Neutrophil (primary cell): ENCODE measurements around the gene SMIM27.
"Not testable (repeated sequence)": the region's sequence is repeated elsewhere in the genome, so short reads cannot be mapped to it uniquely, and the experiment has no call there.

Source experiments
- H3K27ac ChIP-seq: fragments of 200-600 bp; sonication (generic); 2 replicates; pipeline ENCODE4 v1.5.1; 2016; ENCODE audit warnings: mild to moderate bottlenecking, moderate library complexity
- H3K27me3 ChIP-seq: fragments of 200-600 bp; sonication (generic); 2 replicates; pipeline ENCODE4 v1.6.0; 2016; ENCODE audit warnings: mild to moderate bottlenecking
- H3K36me3 ChIP-seq: fragments of 200-600 bp; sonication (generic); 2 replicates; pipeline ENCODE4 v1.5.1; 2017
- H3K4me1 ChIP-seq, 2 experiments: fragments of 200-600 bp in 1 of 2; sonication (generic) in 1 of 2; 1 replicate in 1 of 2; 2 replicates in 1 of 2; pipeline versions ENCODE4 v1.5.1 to v1.6.1; 2013 to 2016; ENCODE audit warnings: low read depth in 1 of 2, low read length in 1 of 2, mild to moderate bottlenecking in 1 of 2, moderate library complexity in 1 of 2; ENCODE audit not compliant: control insufficient read depth in 1 of 2, insufficient read depth in 1 of 2
- H3K4me3 ChIP-seq, 2 experiments: fragments of 200-600 bp in 1 of 2; sonication (generic) in 1 of 2; 1 replicate in 1 of 2; 2 replicates in 1 of 2; pipeline ENCODE4 v1.5.1; 2013 to 2016; ENCODE audit warnings: low read depth in 1 of 2, low read length in 1 of 2, mild to moderate bottlenecking in 1 of 2, moderate library complexity in 1 of 2
- H3K9me3 ChIP-seq: fragments of 200-600 bp; sonication (generic); 2 replicates; pipeline ENCODE4 v1.5.1; 2016
- CTCF ChIP-seq: fragments of 200-600 bp; sonication (generic); IDR thresholded peaks from 2 replicates; pipeline ENCODE4 v1.5.1; 2016; ENCODE audit warnings: antibody characterized with exemption

Gene SMIM27

DNA sequence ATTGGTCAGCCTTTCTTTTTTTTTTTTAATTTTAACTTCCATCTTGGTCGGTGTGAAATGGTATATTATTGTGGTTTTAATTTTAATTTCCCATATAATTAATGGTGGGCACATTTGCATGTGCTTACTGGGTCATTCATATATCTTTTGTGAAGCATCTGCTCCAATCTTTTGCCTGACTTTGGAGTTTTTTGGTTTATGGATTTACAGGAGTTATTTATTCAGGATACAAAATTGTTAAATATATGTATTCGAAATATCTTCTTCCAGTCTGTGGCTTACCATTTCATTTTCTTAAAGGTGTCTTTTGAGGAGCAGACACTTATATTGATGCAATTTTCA is 25.4 kb upstream of the SMIM27 start:
- H3K27ac ChIP-seq, result peak overlapping the region; percentile 89
- H3K9me3 ChIP-seq, result no peaks in the 10 kb centered on the region
- H3K4me1 ChIP-seq, result peaks cover 22 to 25% of the 10 kb centered on the region in 2 experiments
- H3K27me3 ChIP-seq, result no peaks in the 10 kb centered on the region
- TF ChIP-seq CTCF, result no peak
- H3K4me3 ChIP-seq, result peak overlapping the region; percentile 80 to 81
- no peaks in the 10 kb centered on the region for H3K36me3 ChIP-seq

- H3K36me3 ChIP-seq, result peaks cover 6% of the 10 kb centered on the region
- no peak overlapping the region for H3K4me3 ChIP-seq
- H3K27ac ChIP-seq, result no peak overlapping the region
- no peaks in the 10 kb centered on the region for H3K4me1 ChIP-seq
- H3K27me3 ChIP-seq, result no peaks in the 10 kb centered on the region
- H3K9me3 ChIP-seq, result no peaks in the 10 kb centered on the region
- no peak for TF ChIP-seq CTCF
Observed at GRCh38 chr9:32533336-32533735, 18.8 kb upstream of the SMIM27 start.

DNA sequence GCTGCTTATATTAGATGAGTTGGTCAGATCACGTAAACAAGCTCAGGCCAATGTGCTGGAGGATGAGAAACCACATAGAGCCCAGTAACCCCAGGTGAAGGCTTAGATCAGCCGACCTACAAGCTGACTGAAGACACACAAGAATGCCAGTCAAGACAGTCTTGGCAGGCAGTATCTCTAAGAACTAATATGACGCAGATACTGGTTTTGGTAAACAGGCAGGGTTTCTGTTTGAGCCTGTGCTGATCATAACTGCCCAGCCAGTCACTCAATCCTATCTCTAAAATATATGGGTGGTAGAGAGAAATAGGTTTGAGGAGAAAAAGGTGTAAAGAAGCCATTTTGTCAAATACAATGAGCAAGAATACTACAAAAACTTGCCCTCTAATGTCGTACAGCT is 18.3 kb upstream of the SMIM27 start:
- Histone ChIP-seq H3K36me3 (peaks cover 6% of the 10 kb centered on the region), H3K9me3 (no peaks in the 10 kb centered on the region), H3K4me1 (no peaks in the 10 kb centered on the region), H3K27ac (no peak overlapping the region), H3K4me3 (no peak overlapping the region), H3K27me3 (no peaks in the 10 kb centered on the region)
- TF ChIP-seq CTCF, result no peak

GRCh38 chr9:32543047-32543446 is 9.1 kb upstream of the SMIM27 start:
- H3K4me1 ChIP-seq, result no peaks in the 10 kb centered on the region
- no peak overlapping the region for H3K4me3 ChIP-seq
- H3K27ac ChIP-seq, result no peak overlapping the region
- H3K36me3 ChIP-seq, result peaks cover 22% of the 10 kb centered on the region
- no peak for TF ChIP-seq CTCF
- no peaks in the 10 kb centered on the region for H3K9me3 ChIP-seq
- H3K27me3 ChIP-seq, result no peaks in the 10 kb centered on the region

GRCh38 chr9:32545884-32546283 is 6.2 kb upstream of the SMIM27 start:
- Histone ChIP-seq H3K4me1 (peaks cover 15 to 18% of the 10 kb centered on the region in 2 experiments), H3K4me3 (no peak overlapping the region), H3K9me3 (no peaks in the 10 kb centered on the region), H3K27me3 (no peaks in the 10 kb centered on the region), H3K36me3 (peaks cover 22% of the 10 kb centered on the region), H3K27ac (no peak overlapping the region)
- no peak for TF ChIP-seq CTCF

GRCh38 chr9:32548213-32548612 is 3.9 kb upstream of the SMIM27 start:
- not testable (repeated sequence) for H3K9me3 ChIP-seq, H3K27me3 ChIP-seq, H3K27ac ChIP-seq, H3K36me3 ChIP-seq, H3K4me3 ChIP-seq
- peaks cover 26 to 30% of the 10 kb centered on the region in 2 experiments for H3K4me1 ChIP-seq
